ACHN (cell line): ENCODE results near the gene EHD4.

Source experiments
- DNase-seq: peaks from one replicate; pipeline ENCODE4 v3.0.0-alpha.2; 2015
- in situ Hi-C: cut with HindIII; loops from 2 replicates; pipeline ENCODE4 v1.10.0; 2017; ENCODE audit warnings: low sequenced_read_pairs, low pct_ligation_motif_present, low pct_unique_long_range_greater_than_20kb

EHD4 gene

GRCh38 chr15:41861736-41862356 is 110.5 kb downstream of the EHD4 start:
- in situ Hi-C loops = no loop called here
- no peak for DNase-seq

GRCh38 chr15:41860049-41860828 is 112.1 kb downstream of the EHD4 start:
- in situ Hi-C loops = no loop called here
- no peak for DNase-seq

- in situ Hi-C loops = no loop called here
These were observed 113.6 kb downstream of the EHD4 start for GRCh38 chr15:41858756-41859155.

DNA sequence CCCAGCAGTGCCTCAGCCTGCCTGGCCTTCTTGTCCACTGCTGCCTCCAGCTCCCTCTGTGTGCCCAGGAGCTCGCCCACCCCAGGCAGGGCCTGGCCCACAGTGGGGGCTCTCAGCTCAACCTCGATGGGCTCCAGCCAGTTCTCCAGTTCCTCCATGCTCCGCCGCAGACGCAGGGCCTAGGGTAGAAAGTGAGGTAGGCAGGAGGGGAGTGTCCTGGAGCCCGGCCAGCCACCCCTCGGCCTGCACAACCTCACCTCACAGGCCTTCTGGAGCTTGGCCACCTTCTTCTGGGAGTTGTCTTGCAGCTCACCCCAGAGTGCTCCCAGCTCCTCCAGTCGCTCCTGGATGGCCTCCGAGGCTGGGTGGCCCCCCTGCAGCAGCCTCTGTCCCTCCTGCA is 115.0 kb downstream of the EHD4 start:
- no peak for DNase-seq
- in situ Hi-C loops = no loop called here

More at GRCh38 chr15:41858756-41859155, 113.6 kb downstream of the EHD4 start:
- DNase-seq = no peak

DNA sequence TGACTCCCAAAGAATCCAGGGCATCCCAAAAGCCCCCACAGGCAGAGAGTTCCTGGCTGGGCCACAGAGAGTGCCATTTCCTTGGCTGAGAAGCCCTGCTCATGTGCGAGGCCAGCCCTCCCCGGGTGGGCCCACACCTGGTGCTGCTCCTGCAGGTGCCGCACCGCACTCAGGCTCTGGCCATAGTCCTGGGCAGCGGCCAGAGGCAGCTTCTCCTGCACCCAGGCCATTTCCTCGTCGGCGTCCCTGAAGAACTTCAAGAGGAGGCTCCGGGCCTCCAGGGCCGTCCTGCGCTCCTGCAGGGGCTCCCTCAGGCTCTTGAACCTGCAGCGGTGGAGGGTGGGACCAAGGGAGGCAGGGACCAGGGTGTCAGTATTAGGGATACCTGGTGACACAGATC is 115.6 kb downstream of the EHD4 start:
- in situ Hi-C loops = no loop called here
- DNase-seq = no peak

DNA sequence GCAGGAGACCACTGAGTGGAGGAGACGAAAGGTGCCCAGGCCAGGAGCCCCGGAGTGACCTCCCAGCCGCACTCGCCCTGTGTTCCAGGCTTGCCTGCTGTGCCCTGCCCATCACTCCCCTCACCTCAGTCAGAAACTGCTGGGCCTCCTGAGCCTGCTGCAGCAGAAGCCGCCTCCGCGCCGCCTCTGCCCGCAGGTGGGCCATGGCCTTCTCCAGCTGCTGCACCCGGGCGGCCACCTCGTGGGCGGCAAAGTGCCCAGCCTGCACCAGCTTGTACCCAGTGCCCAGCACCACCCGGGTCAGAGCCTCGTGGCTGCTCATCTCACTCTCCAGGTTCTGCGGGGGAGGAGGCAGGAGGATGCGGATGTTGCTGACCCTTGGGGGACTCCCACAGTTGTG is 116.1 kb downstream of the EHD4 start:
- no peak for DNase-seq

DNA sequence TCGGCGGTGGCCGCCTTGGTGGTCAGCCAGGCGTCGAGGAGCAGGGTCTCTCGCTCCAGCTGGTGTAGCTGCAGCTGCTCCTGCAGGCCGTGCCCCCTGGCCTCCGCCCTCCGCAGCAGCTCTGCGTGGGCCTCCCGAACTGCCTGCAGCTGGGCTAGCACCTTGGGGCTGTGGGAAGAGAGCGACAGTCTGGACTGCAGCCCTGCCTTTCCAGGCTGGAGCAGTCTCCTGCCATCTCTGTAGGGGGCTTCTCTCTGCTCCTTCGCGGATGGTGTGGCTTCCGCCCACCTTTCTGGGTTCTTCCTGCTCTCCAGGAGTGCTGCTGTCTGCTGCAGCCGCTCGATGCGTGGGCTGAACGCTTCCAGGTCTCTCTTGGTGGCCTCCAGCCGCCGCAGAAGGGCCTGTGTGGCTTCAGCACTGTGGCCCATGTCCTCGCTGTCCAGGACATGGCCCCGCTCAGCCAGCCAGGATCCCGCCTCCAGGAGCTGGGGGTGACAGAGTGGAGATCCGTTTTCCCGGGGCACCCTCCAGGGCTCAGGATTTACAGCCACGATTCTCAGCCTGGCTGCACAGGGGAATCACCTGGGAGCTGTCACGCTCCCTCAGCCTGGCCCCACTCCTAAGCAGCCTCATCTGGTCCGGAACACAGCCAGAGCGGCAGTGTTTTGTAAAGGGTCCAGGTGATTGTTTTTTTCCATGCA is 116.9 kb downstream of the EHD4 start:
- in situ Hi-C loops = no loop called here
- DNase-seq = no peak

More for the DNA sequence above, 116.1 kb downstream of the EHD4 start:
- in situ Hi-C loops = no loop called here

DNA sequence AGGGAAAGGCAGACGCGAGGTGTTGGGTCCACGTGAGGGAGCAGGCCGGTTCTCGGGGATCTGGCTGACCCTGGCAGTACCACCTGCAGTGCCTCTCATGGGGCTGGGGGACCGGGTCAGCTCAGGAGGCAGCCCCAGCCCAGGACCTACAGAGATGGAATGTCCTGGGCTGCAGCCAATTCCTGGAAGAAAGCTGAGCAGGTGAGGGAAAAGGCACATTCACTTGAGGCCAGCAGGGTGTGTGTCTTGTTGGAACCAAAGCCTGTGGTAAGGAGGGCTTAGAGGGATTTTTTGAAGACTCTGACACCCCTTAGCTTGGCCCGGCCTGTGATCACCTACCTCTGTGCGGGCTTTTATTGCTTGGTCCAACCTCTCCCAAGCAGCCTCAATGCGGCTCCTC is 117.9 kb downstream of the EHD4 start:
- DNase-seq = no peak
- in situ Hi-C loops = no loop called here

GRCh38 chr15:41853831-41854230 is 118.5 kb downstream of the EHD4 start:
- DNase-seq = no peak
- in situ Hi-C loops = no loop called here

GRCh38 chr15:41852736-41853590 is 119.4 kb downstream of the EHD4 start:
- no peak for DNase-seq
- in situ Hi-C loops = no loop called here

- no peak for DNase-seq
- in situ Hi-C loops = no loop called here
These were observed 120.5 kb downstream of the EHD4 start for GRCh38 chr15:41851755-41852370.

- DNase-seq = no peak
- in situ Hi-C loops = no loop called here
These were observed 121.2 kb downstream of the EHD4 start for GRCh38 chr15:41851167-41851523.

DNA sequence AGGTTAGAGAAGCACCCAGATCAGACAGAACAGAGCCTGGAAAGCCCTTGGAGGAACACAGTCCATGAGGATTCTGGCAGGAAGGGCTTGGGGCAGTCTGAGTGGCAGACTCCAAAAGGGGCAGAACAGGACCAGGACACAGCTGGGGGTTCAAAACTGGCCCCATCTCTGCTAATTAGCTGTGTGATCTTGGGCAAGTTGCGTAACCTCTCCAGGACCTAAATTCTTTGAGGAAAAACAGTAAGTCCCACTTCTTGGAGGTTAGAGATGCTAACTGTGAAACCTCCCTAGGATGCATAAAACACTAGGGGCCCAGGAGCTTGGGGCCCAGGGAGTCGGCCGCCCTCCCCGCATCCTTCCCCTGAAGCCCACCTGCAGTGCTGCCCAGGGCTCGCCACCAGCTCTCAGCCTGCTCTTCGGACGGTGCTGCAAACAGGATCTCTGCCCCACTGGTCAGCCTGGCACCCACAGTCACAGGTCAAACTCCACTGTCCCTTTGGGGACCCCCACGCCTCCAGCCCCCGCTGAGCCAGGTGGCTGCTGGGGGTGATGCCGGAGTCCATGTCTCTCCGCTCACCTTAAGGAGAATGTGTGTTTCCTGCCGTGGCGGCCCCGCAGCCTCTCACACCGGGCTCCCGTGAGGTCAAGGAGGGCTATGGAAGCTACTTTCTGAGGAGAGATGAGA is 121.7 kb downstream of the EHD4 start:
- no peak for DNase-seq

DNA sequence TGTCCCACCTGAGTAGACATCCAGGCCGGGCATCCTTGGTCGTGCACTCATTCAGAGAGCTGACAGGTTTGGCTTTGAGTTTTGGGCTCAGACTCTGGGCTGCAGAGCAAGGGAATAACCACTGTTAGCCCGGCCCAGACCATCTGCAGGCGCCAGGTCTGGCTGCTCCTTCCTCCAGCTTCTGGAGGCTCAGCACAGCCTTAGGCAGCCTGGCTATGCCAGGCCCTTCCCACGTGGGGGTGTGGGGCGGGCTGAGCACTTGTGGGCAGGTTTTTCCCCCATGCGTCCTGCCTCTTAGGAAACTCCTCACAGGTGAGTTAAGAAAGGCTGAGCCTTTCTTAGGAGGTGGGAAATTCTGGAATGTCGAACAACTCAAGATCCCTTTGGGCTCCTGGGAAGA is 122.5 kb downstream of the EHD4 start:
- in situ Hi-C loops = no loop called here
- no peak for DNase-seq

More for the DNA sequence above, 121.7 kb downstream of the EHD4 start:
- in situ Hi-C loops = no loop called here

DNA sequence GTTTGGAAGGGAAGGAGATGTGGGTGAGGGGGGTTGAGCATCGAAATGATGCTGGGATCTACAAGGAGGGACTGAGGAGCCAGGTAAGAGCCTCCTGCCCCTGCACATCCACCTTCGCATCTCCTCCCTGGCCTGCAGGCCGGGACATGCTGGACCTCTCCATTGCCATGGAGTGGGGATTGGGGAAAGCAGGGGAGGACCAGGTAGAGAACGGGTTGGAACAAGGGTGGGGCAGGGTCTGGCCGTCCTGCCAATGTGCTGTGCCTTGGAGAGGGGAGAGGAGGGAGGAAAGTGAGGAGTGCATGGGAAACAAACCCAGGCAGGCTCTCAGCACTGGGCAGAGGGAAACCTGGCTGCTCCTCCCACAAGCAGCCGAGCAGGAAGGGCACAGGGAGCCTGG is 123.2 kb downstream of the EHD4 start:
- in situ Hi-C loops = no loop called here
- no peak for DNase-seq

- in situ Hi-C loops = no loop called here
- no peak for DNase-seq
These were observed 123.7 kb downstream of the EHD4 start for GRCh38 chr15:41848631-41849030.

DNA sequence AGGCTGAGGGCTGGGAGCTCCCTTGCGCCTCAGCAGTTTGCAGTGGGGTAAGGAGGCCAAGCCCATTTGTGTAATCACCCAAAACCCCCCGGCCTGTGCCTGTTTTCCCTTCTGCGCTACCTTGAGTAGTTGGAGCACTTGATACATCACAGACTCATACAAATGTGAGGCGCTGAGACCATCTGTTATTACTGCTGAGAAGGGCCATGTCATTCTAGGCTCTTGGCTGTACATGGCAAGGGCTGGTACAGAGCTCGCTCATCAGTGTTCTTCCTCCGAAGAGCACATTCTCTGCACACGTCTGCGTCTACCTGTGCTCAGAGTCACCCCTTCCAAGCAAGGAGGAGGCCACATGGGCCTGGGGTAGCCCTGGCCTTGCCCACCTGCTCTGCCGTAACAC is 124.4 kb downstream of the EHD4 start:
- in situ Hi-C loops = no loop called here
- no peak for DNase-seq

DNA sequence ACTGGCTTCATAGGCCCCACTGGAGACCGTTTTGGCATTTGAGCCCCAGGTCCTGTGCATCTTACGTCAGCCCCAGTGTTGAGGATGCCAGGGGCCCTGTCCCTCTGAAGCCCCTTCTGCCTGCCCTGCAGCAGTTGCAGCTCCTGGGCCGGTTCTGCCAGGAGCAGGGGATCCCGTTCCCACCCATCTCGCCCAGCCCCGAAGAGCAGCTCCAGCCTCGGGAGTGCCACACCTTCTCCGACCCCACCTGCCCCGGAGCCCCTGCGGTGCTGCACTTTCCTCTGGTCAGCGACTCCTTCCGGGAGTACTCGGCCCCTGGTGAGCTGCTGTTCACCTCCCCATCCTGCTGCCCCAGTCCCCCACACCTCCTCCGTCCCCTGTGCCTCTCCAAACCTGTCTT is 125.2 kb downstream of the EHD4 start:
- in situ Hi-C loops = no loop called here
- no peak for DNase-seq
